ENCODE measurements around the gene C2orf92.

DNA sequence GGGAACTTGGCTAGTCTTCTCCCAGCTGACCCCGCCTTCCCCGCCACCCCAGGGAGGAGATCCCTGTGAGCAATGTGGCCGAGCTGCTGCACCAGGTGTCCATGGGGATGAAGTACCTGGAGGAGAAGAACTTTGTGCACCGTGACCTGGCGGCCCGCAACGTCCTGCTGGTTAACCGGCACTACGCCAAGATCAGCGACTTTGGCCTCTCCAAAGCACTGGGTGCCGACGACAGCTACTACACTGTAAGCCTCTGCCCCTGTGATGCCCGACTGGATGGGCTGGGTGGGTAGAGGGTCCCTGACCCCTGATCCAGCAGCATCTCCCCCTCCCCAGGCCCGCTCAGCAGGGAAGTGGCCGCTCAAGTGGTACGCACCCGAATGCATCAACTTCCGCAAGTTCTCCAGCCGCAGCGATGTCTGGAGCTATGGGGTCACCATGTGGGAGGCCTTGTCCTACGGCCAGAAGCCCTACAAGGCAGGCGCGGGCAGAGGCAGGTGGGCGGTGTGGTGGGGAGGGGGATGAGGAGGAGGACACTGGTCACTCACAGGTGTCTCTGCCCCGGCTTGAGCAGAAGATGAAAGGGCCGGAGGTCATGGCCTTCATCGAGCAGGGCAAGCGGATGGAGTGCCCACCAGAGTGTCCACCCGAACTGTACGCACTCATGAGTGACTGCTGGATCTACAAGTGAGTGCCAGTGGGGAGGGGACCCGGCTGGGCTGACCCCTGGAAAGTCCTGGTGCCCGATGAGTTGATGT is 68.1 kb downstream of the C2orf92 start:
- TF ChIP-seq, protein P1, sequence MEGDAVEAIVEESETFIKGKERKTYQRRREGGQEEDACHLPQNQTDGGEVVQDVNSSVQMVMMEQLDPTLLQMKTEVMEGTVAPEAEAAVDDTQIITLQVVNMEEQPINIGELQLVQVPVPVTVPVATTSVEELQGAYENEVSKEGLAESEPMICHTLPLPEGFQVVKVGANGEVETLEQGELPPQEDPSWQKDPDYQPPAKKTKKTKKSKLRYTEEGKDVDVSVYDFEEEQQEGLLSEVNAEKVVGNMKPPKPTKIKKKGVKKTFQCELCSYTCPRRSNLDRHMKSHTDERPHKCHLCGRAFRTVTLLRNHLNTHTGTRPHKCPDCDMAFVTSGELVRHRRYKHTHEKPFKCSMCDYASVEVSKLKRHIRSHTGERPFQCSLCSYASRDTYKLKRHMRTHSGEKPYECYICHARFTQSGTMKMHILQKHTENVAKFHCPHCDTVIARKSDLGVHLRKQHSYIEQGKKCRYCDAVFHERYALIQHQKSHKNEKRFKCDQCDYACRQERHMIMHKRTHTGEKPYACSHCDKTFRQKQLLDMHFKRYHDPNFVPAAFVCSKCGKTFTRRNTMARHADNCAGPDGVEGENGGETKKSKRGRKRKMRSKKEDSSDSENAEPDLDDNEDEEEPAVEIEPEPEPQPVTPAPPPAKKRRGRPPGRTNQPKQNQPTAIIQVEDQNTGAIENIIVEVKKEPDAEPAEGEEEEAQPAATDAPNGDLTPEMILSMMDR (conservative IDR thresholded peaks at IDR 0.05; ENCODE audit: low read depth, low read length): no peak
- TF ChIP-seq EZH2 (IDR thresholded peaks at IDR 0.05; ENCODE audit: low read length, unreplicated experiment): no peak
